Activated CD4-positive, alpha-beta memory T cell treated with anti-CD3 and anti-CD28 coated beads for 36 hours (primary cell): ENCODE results near the gene SHOC2. TPM values are rescaled to one million over a fixed set of nuclear protein-coding genes. Genes with fewer than 3 reads are reported as not detected.

ENCODE experiments used
- CTCF ChIA-PET: fragments of 350-600 bp; sonication (Branson Sonifier 250); formaldehyde crosslinking; loops from one replicate; lab custom pipeline; 2021; ENCODE audit warnings: antibody characterized with exemption, inconsistent platforms; lab: Charles Lee
- POLR2A ChIA-PET: fragments of 350-600 bp; sonication (Branson Sonifier 250); formaldehyde crosslinking; loops from one replicate; lab custom pipeline; 2021; ENCODE audit warnings: antibody characterized with exemption; lab: Charles Lee
- DNase-seq: peaks from one replicate; pipeline ENCODE4 v3.0.0-alpha.2; 2020
- H3K27ac Mint-ChIP-seq: one replicate; pipeline ENCODE4 v1.8.0; 2021; ENCODE audit warnings: mixed read lengths
- H3K27me3 Mint-ChIP-seq: one replicate; pipeline ENCODE4 v1.8.0; 2021; ENCODE audit warnings: mixed read lengths
- H3K36me3 Mint-ChIP-seq: one replicate; pipeline ENCODE4 v1.8.0; 2021; ENCODE audit warnings: mixed read lengths
- H3K4me1 Mint-ChIP-seq: one replicate; pipeline ENCODE4 v1.8.0; 2021; ENCODE audit warnings: low read depth, mixed read lengths
- H3K4me3 Mint-ChIP-seq: one replicate; pipeline ENCODE4 v1.8.0; 2021; ENCODE audit warnings: mild to moderate bottlenecking, mixed read lengths
- H3K9me3 Mint-ChIP-seq: one replicate; pipeline ENCODE4 v1.8.0; 2021; ENCODE audit warnings: mixed read lengths
- intact Hi-C: fragments of 100-400 bp; cut with micrococcal nuclease; formaldehyde crosslinking; loops from one replicate; pipeline ENCODE4 v1.15.1; 2023
- total RNA-seq, 2 experiments: library from RNA; stranded (reverse); gene quantifications; one replicate each; pipeline ENCODE4 v1.2.3, GENCODE V29; 2021

The SHOC2 gene
- total RNA-seq, 2 experiments from 2014 or later, result 30.7 to 32.5 TPM

- H3K27me3 Mint-ChIP-seq, result no peaks in the 10 kb centered on the region
- intact Hi-C loops, result loop anchor here (1.0 to 10.0 kb wide), 9 partner anchors 15 to 708 kb away; partner anchors contain the start of genes DUSP5, PDCD4 and SMC3
Measured at GRCh38 chr10:110918643-110919348, 608 bp upstream of the SHOC2 start, which contains the start of gene BBIP1. Gene BBIP1, minus strand, starts transcription at chr10:110919180. Its CDS starts 1,023 bp downstream, at chr10:110918157.

GRCh38 chr10:110919971-110920881 lies 822 bp downstream of the SHOC2 start:
- intact Hi-C loops, result loop anchor here (1.0 to 10.0 kb wide), 9 partner anchors 49 to 709 kb away; partner anchors contain the start of genes DUSP5, PDCD4 and SMC3

More at GRCh38 chr10:110918643-110919348, 608 bp upstream of the SHOC2 start, which contains the start of gene BBIP1:
- Mint-ChIP-seq H3K36me3 (peaks cover 9% of the 10 kb centered on the region), H3K27ac (peak within 1 kb of the TSS; percentile 99), H3K4me3 (peak within 1 kb of the TSS; percentile 92), H3K4me1 (peaks cover 39% of the 10 kb centered on the region), H3K9me3 (no peaks in the 10 kb centered on the region)
- ChIA-PET CTCF (interaction anchor here (0.9 to 3.1 kb wide), 4 partner anchors 16 to 172 kb away, joined by 3 to 22 read pairs (median 8); no protein-coding TSS in a partner anchor), POLR2A (interaction anchor here (0.6 to 2.2 kb wide), 19 partner anchors 10 to 175 kb away, joined by 3 to 11 read pairs (median 4); partner anchors contain the start of gene PDCD4)
- DNase-seq, result no peak

GRCh38 chr10:110923856-110924493 lies 4.6 kb downstream of the SHOC2 start:
- Mint-ChIP-seq H3K4me1 (peaks cover 49% of the 10 kb centered on the region), H3K27me3 (no peaks in the 10 kb centered on the region), H3K9me3 (no peaks in the 10 kb centered on the region), H3K4me3 (no peak overlapping the region), H3K36me3 (peaks cover 5% of the 10 kb centered on the region), H3K27ac (no peak overlapping the region)
- ChIA-PET CTCF (no interaction called here), POLR2A (no interaction called here)
- no peak for DNase-seq
- intact Hi-C loops, result no loop called here

More at GRCh38 chr10:110919971-110920881, 822 bp downstream of the SHOC2 start:
- POLR2A ChIA-PET, result interaction anchor here (1.3 kb wide), 2 partner anchors 19 to 44 kb away, joined by 3 read pairs; no protein-coding TSS in a partner anchor
- no peaks in the 10 kb centered on the region for H3K27me3 Mint-ChIP-seq
- DNase-seq, result peak; percentile 40
- H3K27ac Mint-ChIP-seq, result peak overlapping the region; percentile 63
- H3K4me1 Mint-ChIP-seq, result peaks cover 46% of the 10 kb centered on the region
- peak overlapping the region; percentile 92 for H3K4me3 Mint-ChIP-seq
- H3K36me3 Mint-ChIP-seq, result peaks cover 9% of the 10 kb centered on the region
- CTCF ChIA-PET, result interaction anchor here (0.7 to 1.1 kb wide), 3 partner anchors 74 to 1437 kb away, joined by 3 read pairs; no protein-coding TSS in a partner anchor
- no peaks in the 10 kb centered on the region for H3K9me3 Mint-ChIP-seq

GRCh38 chr10:110927461-110927860 lies 8.1 kb downstream of the SHOC2 start:
- peaks cover 45% of the 10 kb centered on the region for H3K4me1 Mint-ChIP-seq
- no peak for DNase-seq
- H3K4me3 Mint-ChIP-seq, result no peak overlapping the region
- intact Hi-C loops, result no loop called here
- no peaks in the 10 kb centered on the region for H3K27me3 Mint-ChIP-seq
- no peaks in the 10 kb centered on the region for H3K9me3 Mint-ChIP-seq
- CTCF ChIA-PET, result interaction anchor here (0.8 kb wide), 1 partner anchor 181 kb away, joined by 3 read pairs; no protein-coding TSS in a partner anchor
- no peak overlapping the region for H3K27ac Mint-ChIP-seq
- POLR2A ChIA-PET, result interaction anchor here (0.5 kb wide), 1 partner anchor 30 kb away, joined by 3 read pairs; no protein-coding TSS in a partner anchor
- no peaks in the 10 kb centered on the region for H3K36me3 Mint-ChIP-seq

- no peak for DNase-seq
Measured at GRCh38 chr10:110931769-110932381, 12.5 kb downstream of the SHOC2 start.

DNA sequence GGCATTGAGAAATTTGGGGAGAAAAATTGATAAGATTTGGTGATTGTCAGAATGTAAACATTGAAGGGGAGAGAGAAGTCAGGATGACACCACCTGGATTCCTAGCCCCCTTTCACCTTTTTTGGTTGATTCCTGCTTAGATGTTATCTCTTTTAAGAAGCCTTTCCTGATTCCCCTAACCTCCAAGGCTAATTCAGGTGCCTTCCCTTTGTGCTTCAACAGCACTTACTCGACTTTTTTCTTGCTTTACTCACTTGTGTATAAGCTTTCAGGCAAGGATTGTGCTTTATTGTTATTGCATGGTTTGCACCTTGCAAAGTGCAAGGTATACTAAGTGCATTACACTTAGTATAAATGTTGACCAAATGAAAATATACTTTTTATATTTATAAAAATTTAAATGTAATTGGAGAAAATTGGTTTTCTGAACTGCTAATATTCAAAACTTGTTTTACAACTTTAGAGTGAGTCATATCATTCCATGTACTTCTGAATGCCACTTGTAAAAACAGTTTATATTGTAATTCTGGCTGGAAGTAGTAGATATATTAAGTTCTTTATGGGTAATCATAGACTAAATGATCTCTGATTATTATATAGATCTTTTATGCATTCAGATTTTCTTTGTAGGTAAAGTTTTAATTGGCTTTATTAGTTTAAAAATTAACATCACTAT lies 13.2 kb downstream of the SHOC2 start:
- Mint-ChIP-seq H3K27me3 (no peaks in the 10 kb centered on the region), H3K4me1 (peaks cover 22% of the 10 kb centered on the region), H3K36me3 (peaks cover 4% of the 10 kb centered on the region), H3K4me3 (no peak overlapping the region), H3K9me3 (no peaks in the 10 kb centered on the region), H3K27ac (no peak overlapping the region)
- intact Hi-C loops, result no loop called here
- CTCF ChIA-PET, result no interaction called here
- POLR2A ChIA-PET, result no interaction called here
- DNase-seq, result no peak

More at GRCh38 chr10:110931769-110932381, 12.5 kb downstream of the SHOC2 start:
- intact Hi-C loops, result no loop called here
- H3K4me3 Mint-ChIP-seq, result no peak overlapping the region
- H3K27me3 Mint-ChIP-seq, result no peaks in the 10 kb centered on the region
- ChIA-PET POLR2A (no interaction called here), CTCF (no interaction called here)
- no peaks in the 10 kb centered on the region for H3K9me3 Mint-ChIP-seq
- H3K4me1 Mint-ChIP-seq, result peaks cover 24% of the 10 kb centered on the region
- no peaks in the 10 kb centered on the region for H3K36me3 Mint-ChIP-seq
- H3K27ac Mint-ChIP-seq, result no peak overlapping the region

- Mint-ChIP-seq H3K36me3 (peaks cover 17% of the 10 kb centered on the region), H3K4me1 (peaks cover 24% of the 10 kb centered on the region), H3K9me3 (peaks cover 2% of the 10 kb centered on the region), H3K27me3 (no peaks in the 10 kb centered on the region), H3K4me3 (no peak overlapping the region), H3K27ac (no peak overlapping the region)
- ChIA-PET CTCF (interaction anchor here (0.6 kb wide), 1 partner anchor 36 kb away, joined by 6 read pairs; no protein-coding TSS in a partner anchor), POLR2A (no interaction called here)
- DNase-seq, result no peak
- intact Hi-C loops, result no loop called here
Measured at GRCh38 chr10:110936757-110937156, 17.4 kb downstream of the SHOC2 start.

DNA sequence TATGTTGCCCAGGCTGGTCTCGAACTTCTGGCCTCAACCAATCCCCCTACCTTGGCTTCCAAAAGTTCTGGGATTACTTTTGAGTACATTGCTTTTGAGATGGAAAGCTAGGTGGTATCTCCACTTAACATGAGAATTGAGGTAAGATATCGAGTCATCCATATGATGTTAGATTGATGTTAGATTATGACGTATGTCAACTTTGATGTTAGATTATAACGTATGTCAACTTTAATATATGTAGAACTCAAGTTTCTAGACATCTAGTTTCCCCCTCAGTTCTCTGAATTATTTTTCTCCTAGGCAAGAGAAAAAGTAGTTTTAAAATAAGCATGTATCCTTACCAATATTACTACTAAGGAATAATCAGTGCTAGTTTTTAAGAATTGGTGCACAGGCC lies 20.0 kb downstream of the SHOC2 start:
- DNase-seq, result no peak
- Mint-ChIP-seq H3K4me3 (no peak overlapping the region), H3K27me3 (no peaks in the 10 kb centered on the region), H3K4me1 (peaks cover 31% of the 10 kb centered on the region), H3K9me3 (peaks cover 5% of the 10 kb centered on the region), H3K36me3 (peaks cover 40% of the 10 kb centered on the region), H3K27ac (no peak overlapping the region)
- intact Hi-C loops, result no loop called here
- POLR2A ChIA-PET, result no interaction called here
- CTCF ChIA-PET, result no interaction called here

GRCh38 chr10:110944792-110945396 lies 25.5 kb downstream of the SHOC2 start:
- H3K9me3 Mint-ChIP-seq, result peaks cover 8% of the 10 kb centered on the region
- peaks cover 40% of the 10 kb centered on the region for H3K4me1 Mint-ChIP-seq
- H3K27me3 Mint-ChIP-seq, result no peaks in the 10 kb centered on the region
- DNase-seq, result no peak
- H3K4me3 Mint-ChIP-seq, result no peak overlapping the region
- peaks cover 49% of the 10 kb centered on the region for H3K36me3 Mint-ChIP-seq
- intact Hi-C loops, result no loop called here
- ChIA-PET CTCF (no interaction called here), POLR2A (no interaction called here)
- no peak overlapping the region for H3K27ac Mint-ChIP-seq

GRCh38 chr10:110946496-110946895 lies 27.1 kb downstream of the SHOC2 start:
- POLR2A ChIA-PET, result no interaction called here
- H3K27ac Mint-ChIP-seq, result no peak overlapping the region
- H3K4me3 Mint-ChIP-seq, result no peak overlapping the region
- no peaks in the 10 kb centered on the region for H3K27me3 Mint-ChIP-seq
- peaks cover 6% of the 10 kb centered on the region for H3K9me3 Mint-ChIP-seq
- no peak for DNase-seq
- intact Hi-C loops, result no loop called here
- peaks cover 42% of the 10 kb centered on the region for H3K36me3 Mint-ChIP-seq
- H3K4me1 Mint-ChIP-seq, result peaks cover 37% of the 10 kb centered on the region
- CTCF ChIA-PET, result no interaction called here
